ENCODE measurements around the gene BIRC6. TPM values are rescaled to one million over a fixed set of nuclear protein-coding genes. Genes with fewer than 3 reads are reported as not detected.

The BIRC6 gene
- total RNA-seq, 1 donor from 2014 or later, result 88.3 TPM

- ATAC-seq (peak; percentile 84 to 87), DNase-seq (no peak)
- Histone ChIP-seq H3K9me3 (no peaks in the 10 kb centered on the region), H3K27ac (peak overlapping the region; percentile 12), H3K4me1 (peaks cover 15% of the 10 kb centered on the region), H3K36me3 (peaks cover 39% of the 10 kb centered on the region), H3K4me3 (no peak overlapping the region), H3K27me3 (ENCODE audit: low read depth) (no peaks in the 10 kb centered on the region)
- TF ChIP-seq, protein P1, sequence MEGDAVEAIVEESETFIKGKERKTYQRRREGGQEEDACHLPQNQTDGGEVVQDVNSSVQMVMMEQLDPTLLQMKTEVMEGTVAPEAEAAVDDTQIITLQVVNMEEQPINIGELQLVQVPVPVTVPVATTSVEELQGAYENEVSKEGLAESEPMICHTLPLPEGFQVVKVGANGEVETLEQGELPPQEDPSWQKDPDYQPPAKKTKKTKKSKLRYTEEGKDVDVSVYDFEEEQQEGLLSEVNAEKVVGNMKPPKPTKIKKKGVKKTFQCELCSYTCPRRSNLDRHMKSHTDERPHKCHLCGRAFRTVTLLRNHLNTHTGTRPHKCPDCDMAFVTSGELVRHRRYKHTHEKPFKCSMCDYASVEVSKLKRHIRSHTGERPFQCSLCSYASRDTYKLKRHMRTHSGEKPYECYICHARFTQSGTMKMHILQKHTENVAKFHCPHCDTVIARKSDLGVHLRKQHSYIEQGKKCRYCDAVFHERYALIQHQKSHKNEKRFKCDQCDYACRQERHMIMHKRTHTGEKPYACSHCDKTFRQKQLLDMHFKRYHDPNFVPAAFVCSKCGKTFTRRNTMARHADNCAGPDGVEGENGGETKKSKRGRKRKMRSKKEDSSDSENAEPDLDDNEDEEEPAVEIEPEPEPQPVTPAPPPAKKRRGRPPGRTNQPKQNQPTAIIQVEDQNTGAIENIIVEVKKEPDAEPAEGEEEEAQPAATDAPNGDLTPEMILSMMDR (IDR thresholded peaks at IDR 0.05), result no peak
- intact Hi-C loops (cut with DNase I), result no loop called here
These were observed 27.0 kb downstream of the BIRC6 start for GRCh38 chr2:32383858-32384257.

DNA sequence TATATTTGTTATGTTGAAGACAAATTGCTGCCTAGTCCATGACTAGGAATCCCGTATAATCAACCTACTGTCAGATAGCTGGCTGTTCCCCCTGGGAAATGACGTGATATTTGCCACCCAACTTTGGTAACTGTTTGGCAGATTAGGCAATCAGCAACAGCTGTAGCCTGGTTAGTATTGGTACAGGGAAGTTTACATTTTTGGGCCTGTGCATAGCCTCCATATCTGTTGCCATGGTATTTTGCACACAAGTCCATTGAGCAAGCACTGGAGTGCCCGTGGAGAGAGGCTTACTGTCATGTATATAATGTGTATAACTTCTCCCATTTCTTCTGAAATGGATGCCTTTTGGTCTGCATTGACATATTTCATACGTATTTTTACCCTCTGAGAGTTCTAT lies 27.7 kb downstream of the BIRC6 start:
- Histone ChIP-seq H3K27me3 (ENCODE audit: low read depth) (no peaks in the 10 kb centered on the region), H3K27ac (peak overlapping the region; percentile 12), H3K36me3 (peaks cover 46% of the 10 kb centered on the region), H3K4me3 (no peak overlapping the region), H3K9me3 (no peaks in the 10 kb centered on the region), H3K4me1 (peaks cover 8% of the 10 kb centered on the region)
- ATAC-seq, result peak; percentile 59 to 73
- no peak for DNase-seq
- intact Hi-C loops (cut with DNase I), result no loop called here
- TF ChIP-seq, protein P1 (IDR thresholded peaks at IDR 0.05), result no peak

DNA sequence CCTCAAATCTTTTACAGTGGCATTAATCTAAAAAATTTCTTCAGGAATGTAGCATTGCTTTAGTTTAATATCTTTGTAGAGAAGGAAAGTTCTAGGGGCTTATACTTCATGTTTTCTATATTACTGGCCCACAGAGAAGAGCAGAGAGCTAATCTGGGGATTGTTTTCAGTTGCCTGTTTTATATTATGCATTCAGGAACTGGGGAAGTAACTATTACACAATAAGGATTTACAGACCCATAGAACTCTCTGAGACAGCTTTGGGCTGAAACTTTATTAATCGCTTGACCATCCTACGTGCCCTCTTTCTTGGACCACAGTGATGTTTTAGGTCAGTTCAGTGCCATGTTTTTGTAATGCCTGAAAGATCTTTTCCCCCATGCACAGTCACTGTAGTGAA lies 29.9 kb downstream of the BIRC6 start:
- no peak for DNase-seq

DNA sequence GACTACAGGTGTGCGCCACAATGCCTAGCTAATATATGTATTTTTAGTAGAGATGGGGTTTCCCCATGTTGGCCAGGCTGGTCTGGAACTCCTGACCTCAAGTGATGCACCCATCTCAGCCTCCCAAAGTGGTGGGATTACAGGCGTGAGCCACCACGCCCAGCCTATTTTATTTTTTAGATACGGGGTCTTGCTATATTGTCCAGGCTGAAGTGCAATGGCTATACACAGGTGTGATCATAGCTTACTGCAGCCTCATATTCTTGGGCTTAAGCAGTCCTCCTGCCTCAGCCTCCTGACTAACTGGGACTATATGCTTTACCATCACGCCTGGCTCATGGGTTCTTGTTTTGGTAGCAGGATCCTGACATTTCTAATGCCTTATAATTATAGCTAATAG lies 42.4 kb downstream of the BIRC6 start:
- H3K36me3 ChIP-seq, result peaks cover 66% of the 10 kb centered on the region
- TF ChIP-seq, protein P1 (IDR thresholded peaks at IDR 0.05), result no peak
- no peaks in the 10 kb centered on the region for H3K9me3 ChIP-seq
- intact Hi-C loops (cut with DNase I), result no loop called here
- H3K27me3 ChIP-seq (ENCODE audit: low read depth), result no peaks in the 10 kb centered on the region
- H3K4me3 ChIP-seq, result no peak overlapping the region
- no peak for ATAC-seq
- H3K27ac ChIP-seq, result no peak overlapping the region
- no peaks in the 10 kb centered on the region for H3K4me1 ChIP-seq
- no peak for DNase-seq

More for the DNA sequence above, 29.9 kb downstream of the BIRC6 start:
- TF ChIP-seq, protein P1 (IDR thresholded peaks at IDR 0.05), result no peak
- no peak overlapping the region for H3K27ac ChIP-seq
- ATAC-seq, result no peak
- peaks cover 60% of the 10 kb centered on the region for H3K36me3 ChIP-seq
- H3K27me3 ChIP-seq (ENCODE audit: low read depth), result no peaks in the 10 kb centered on the region
- H3K4me3 ChIP-seq, result no peak overlapping the region
- no peaks in the 10 kb centered on the region for H3K4me1 ChIP-seq
- intact Hi-C loops (cut with DNase I), result no loop called here
- H3K9me3 ChIP-seq, result no peaks in the 10 kb centered on the region

GRCh38 chr2:32402091-32402490 lies 45.3 kb downstream of the BIRC6 start:
- Histone ChIP-seq H3K4me3 (no peak overlapping the region), H3K27me3 (ENCODE audit: low read depth) (no peaks in the 10 kb centered on the region), H3K9me3 (no peaks in the 10 kb centered on the region), H3K4me1 (no peaks in the 10 kb centered on the region), H3K27ac (no peak overlapping the region), H3K36me3 (peaks cover 64% of the 10 kb centered on the region)
- TF ChIP-seq, protein P1 (IDR thresholded peaks at IDR 0.05), result no peak
- no peak for DNase-seq
- ATAC-seq, result peak; percentile 51 to 68
- intact Hi-C loops (cut with DNase I), result no loop called here

- H3K9me3 ChIP-seq, result no peaks in the 10 kb centered on the region
- intact Hi-C loops (cut with DNase I), result no loop called here
- no peak overlapping the region for H3K4me3 ChIP-seq
- no peak for DNase-seq
- ATAC-seq, result no peak
- H3K36me3 ChIP-seq, result peaks cover 67% of the 10 kb centered on the region
- H3K27me3 ChIP-seq (ENCODE audit: low read depth), result no peaks in the 10 kb centered on the region
- no peaks in the 10 kb centered on the region for H3K4me1 ChIP-seq
- TF ChIP-seq, protein P1 (IDR thresholded peaks at IDR 0.05), result no peak
- no peak overlapping the region for H3K27ac ChIP-seq
These were observed 47.0 kb downstream of the BIRC6 start for GRCh38 chr2:32403782-32404181.

Measured in lower lobe of right lung (tissue), 2 donors.